ENCODE results near the gene TPRA1.

DNA sequence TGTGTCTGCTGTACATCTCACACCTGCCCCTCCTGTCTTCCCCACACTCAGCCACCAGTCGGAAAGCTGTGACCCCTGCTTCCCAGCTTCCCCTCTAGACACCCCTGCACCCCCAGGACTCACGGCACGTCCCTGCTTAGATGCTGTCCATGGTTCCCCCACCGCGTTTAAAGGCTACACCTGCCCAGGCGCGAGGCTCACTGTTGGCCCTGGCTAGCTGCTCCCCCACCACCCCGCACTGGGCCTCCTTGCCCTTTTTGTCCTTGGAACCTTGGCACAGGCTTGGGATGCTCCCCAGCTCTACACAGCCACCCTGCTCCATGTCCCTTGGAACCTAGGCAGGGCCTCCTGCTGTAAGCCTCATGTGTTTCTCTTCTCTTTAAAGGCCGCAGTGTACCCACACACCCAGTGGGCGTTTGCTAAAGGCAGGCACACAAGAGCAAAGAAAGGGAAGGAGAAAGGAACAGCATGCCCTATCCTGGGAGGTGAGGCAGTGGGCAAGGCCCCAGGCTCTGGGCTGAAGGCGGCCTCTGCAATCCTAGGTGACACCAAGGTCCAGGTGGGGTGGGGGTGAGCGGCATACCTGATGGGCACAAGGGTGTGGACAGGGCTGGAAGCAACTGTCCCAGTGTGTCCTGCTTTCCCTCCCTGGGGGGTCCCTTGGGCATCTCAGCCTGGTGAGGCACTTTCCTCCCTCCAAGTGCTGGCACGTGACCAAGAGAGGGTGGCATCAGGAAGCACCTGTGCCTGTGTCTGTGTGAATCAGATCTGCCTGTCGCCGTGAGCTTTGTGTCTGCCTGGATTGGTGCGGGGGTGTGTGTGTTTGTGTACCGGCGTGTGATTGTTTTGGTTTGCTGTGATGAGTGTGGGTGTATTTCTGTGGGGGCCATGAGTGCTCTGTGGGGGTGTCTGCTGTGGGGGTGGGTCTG lies 54.4 kb downstream of the TPRA1 start:
- TF ChIP-seq, protein P1, sequence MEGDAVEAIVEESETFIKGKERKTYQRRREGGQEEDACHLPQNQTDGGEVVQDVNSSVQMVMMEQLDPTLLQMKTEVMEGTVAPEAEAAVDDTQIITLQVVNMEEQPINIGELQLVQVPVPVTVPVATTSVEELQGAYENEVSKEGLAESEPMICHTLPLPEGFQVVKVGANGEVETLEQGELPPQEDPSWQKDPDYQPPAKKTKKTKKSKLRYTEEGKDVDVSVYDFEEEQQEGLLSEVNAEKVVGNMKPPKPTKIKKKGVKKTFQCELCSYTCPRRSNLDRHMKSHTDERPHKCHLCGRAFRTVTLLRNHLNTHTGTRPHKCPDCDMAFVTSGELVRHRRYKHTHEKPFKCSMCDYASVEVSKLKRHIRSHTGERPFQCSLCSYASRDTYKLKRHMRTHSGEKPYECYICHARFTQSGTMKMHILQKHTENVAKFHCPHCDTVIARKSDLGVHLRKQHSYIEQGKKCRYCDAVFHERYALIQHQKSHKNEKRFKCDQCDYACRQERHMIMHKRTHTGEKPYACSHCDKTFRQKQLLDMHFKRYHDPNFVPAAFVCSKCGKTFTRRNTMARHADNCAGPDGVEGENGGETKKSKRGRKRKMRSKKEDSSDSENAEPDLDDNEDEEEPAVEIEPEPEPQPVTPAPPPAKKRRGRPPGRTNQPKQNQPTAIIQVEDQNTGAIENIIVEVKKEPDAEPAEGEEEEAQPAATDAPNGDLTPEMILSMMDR (IDR thresholded peaks at IDR 0.05 in 8 of 11, conservative IDR thresholded peaks at IDR 0.05 in 3 of 11): no peak
- TF ChIP-seq POLR2AphosphoS5 (IDR thresholded peaks at IDR 0.05) (no peak), POLR2A (IDR thresholded peaks at IDR 0.05) (no peak)
